ENCODE results near the gene HNRNPH3.

HNRNPH3 gene

GRCh38 chr10:68359189-68359588, 27.3 kb downstream of the HNRNPH3 start:
- DNase-seq (ENCODE audit: low read depth), result no peak
- in situ Hi-C loops (cut with HindIII; ENCODE audit: low sequenced_read_pairs), result no loop called here
- no peak overlapping the region for H3K4me3 ChIP-seq (ENCODE audit: low read depth, low read length)
- TF ChIP-seq CTCF (IDR thresholded peaks at IDR 0.05; ENCODE audit: low read depth, low read length, missing control alignments), result no peak

- TF ChIP-seq CTCF (IDR thresholded peaks at IDR 0.05; ENCODE audit: low read depth, low read length, missing control alignments), result no peak
- no peak for DNase-seq (ENCODE audit: low read depth)
- in situ Hi-C loops (cut with HindIII; ENCODE audit: low sequenced_read_pairs), result no loop called here
- H3K4me3 ChIP-seq (ENCODE audit: low read depth, low read length), result no peak overlapping the region
Measured at GRCh38 chr10:68362590-68362989, 30.7 kb downstream of the HNRNPH3 start.

GRCh38 chr10:68364101-68364886, 32.4 kb downstream of the HNRNPH3 start:
- H3K4me3 ChIP-seq (ENCODE audit: low read depth, low read length), result no peak overlapping the region
- no peak for DNase-seq (ENCODE audit: low read depth)
- TF ChIP-seq CTCF (IDR thresholded peaks at IDR 0.05; ENCODE audit: low read depth, low read length, missing control alignments), result no peak
- in situ Hi-C loops (cut with HindIII; ENCODE audit: low sequenced_read_pairs), result no loop called here

- TF ChIP-seq CTCF (IDR thresholded peaks at IDR 0.05; ENCODE audit: low read depth, low read length, missing control alignments), result no peak
- no peak overlapping the region for H3K4me3 ChIP-seq (ENCODE audit: low read depth, low read length)
- no peak for DNase-seq (ENCODE audit: low read depth)
- in situ Hi-C loops (cut with HindIII; ENCODE audit: low sequenced_read_pairs), result no loop called here
Measured at GRCh38 chr10:68365611-68366010, 33.7 kb downstream of the HNRNPH3 start.

GRCh38 chr10:68366600-68366999, 34.7 kb downstream of the HNRNPH3 start:
- no peak overlapping the region for H3K4me3 ChIP-seq (ENCODE audit: low read depth, low read length)
- in situ Hi-C loops (cut with HindIII; ENCODE audit: low sequenced_read_pairs), result no loop called here
- no peak for TF ChIP-seq CTCF (IDR thresholded peaks at IDR 0.05; ENCODE audit: low read depth, low read length, missing control alignments)
- no peak for DNase-seq (ENCODE audit: low read depth)

- no peak for DNase-seq (ENCODE audit: low read depth)
- TF ChIP-seq CTCF (IDR thresholded peaks at IDR 0.05; ENCODE audit: low read depth, low read length, missing control alignments), result no peak
- H3K4me3 ChIP-seq (ENCODE audit: low read depth, low read length), result no peak overlapping the region
- in situ Hi-C loops (cut with HindIII; ENCODE audit: low sequenced_read_pairs), result no loop called here
Measured at GRCh38 chr10:68367121-68367520, 35.3 kb downstream of the HNRNPH3 start.
